ENCODE measurements around the gene CUX1.

DNA sequence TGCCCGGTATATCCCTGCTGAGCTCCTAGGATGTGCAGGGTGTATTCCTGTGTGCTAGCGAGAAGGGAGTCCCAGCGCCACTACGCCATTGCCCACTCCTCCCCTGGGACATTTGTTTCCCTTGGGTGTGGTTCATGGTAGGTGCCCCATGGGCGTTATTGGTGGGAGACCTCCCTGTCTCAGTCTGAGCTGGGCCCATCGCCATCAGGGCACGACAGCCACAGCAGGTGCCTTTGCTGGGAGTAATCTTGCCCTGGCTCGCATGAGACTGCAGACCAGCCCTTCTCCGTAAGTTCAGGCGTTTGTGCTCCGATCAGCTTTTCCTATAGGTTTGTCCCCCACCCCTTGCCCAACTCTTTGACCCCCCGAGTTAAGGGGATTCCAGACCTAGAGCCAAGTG, 332.0 kb downstream of the CUX1 start:
- TF ChIP-seq CCAR2 (optimal IDR thresholded peaks at IDR 0.05; ENCODE audit: low read depth, low read length) (no peak), MYC (CRISPR knock-in tag; IDR thresholded peaks at IDR 0.05; ENCODE audit: borderline replicate concordance) (no peak), KLF16 (CRISPR knock-in tag; IDR thresholded peaks at IDR 0.05) (no peak), CHD2 (IDR thresholded peaks at IDR 0.05; ENCODE audit: low read depth, low read length) (no peak), TRIM24 (CRISPR knock-in tag; IDR thresholded peaks at IDR 0.05) (no peak), RFX5 (IDR thresholded peaks at IDR 0.05; ENCODE audit: low read depth, low read length) (no peak), KLF9 (CRISPR knock-in tag; IDR thresholded peaks at IDR 0.05; ENCODE audit: low read depth) (no peak), YY1 (IDR thresholded peaks at IDR 0.05; ENCODE audit: insufficient read depth, insufficient replicate concordance, low read depth, low read length) (no peak), EP300 (IDR thresholded peaks at IDR 0.05; ENCODE audit: low read depth in 2 of 2, low read length in 2 of 2) (no peak), EP300 (CRISPR knock-in tag; IDR thresholded peaks at IDR 0.05; ENCODE audit: borderline replicate concordance) (no peak)
- TF ChIP-seq, protein P1, sequence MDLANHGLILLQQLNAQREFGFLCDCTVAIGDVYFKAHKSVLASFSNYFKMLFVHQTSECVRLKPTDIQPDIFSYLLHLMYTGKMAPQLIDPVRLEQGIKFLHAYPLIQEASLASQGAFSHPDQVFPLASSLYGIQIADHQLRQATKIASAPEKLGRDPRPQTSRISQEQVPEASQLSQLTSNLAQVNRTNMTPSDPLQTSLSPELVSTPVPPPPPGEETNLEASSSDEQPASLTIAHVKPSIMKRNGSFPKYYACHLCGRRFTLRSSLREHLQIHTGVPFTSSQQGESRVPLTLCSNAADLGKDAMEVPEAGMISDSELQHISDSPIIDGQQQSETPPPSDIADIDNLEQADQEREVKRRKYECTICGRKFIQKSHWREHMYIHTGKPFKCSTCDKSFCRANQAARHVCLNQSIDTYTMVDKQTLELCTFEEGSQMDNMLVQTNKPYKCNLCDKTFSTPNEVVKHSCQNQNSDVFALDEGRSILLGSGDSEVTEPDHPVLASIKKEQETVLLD (CRISPR knock-in tag; IDR thresholded peaks at IDR 0.05; ENCODE audit: low read depth) = no peak
